CMK (cell line): Measurements from ENCODE around the gene GCC2.
"Not testable (repeated sequence)": the region's sequence is repeated elsewhere in the genome, so short reads cannot be mapped to it uniquely, and the experiment has no call there.

Experiments used
- DNase-seq: peaks from one replicate; pipeline ENCODE4 v3.0.0-alpha.2; 2010; ENCODE audit warnings: low read depth

Gene GCC2

GRCh38 chr2:108525258-108525657 is 76.3 kb downstream of the GCC2 start:
- not testable (repeated sequence) for DNase-seq

- no peak for DNase-seq
These were observed 82.7 kb downstream of the GCC2 start for GRCh38 chr2:108531674-108532055.

GRCh38 chr2:108533832-108534583 is 85.0 kb downstream of the GCC2 start, which contains the start of gene LIMS1:
Gene LIMS1, plus strand, starts transcription at chr2:108534470. Its CDS starts 93 bp downstream, at chr2:108534563.
- DNase-seq: peak; percentile 54

GRCh38 chr2:108534584-108535356 is 85.8 kb downstream of the GCC2 start:
- DNase-seq: no peak

GRCh38 chr2:108535357-108535631 is 86.3 kb downstream of the GCC2 start:
- DNase-seq: no peak

GRCh38 chr2:108536133-108536780 is 87.3 kb downstream of the GCC2 start:
- no peak for DNase-seq

GRCh38 chr2:108536911-108537310 is 87.9 kb downstream of the GCC2 start:
- DNase-seq: no peak

GRCh38 chr2:108538000-108538625 is 89.1 kb downstream of the GCC2 start:
- no peak for DNase-seq

GRCh38 chr2:108541451-108541850 is 92.4 kb downstream of the GCC2 start:
- no peak for DNase-seq

- no peak for DNase-seq
These were observed 93.1 kb downstream of the GCC2 start for GRCh38 chr2:108542071-108542470.

- DNase-seq: no peak
These were observed 98.6 kb downstream of the GCC2 start for GRCh38 chr2:108547606-108548005.

GRCh38 chr2:108548208-108549003 is 99.4 kb downstream of the GCC2 start:
- DNase-seq: no peak

- no peak for DNase-seq
These were observed 103.6 kb downstream of the GCC2 start for GRCh38 chr2:108552566-108552965.

GRCh38 chr2:108553209-108553919 is 104.4 kb downstream of the GCC2 start:
- no peak for DNase-seq

GRCh38 chr2:108554528-108554927 is 105.5 kb downstream of the GCC2 start:
- DNase-seq: no peak

GRCh38 chr2:108555572-108555971 is 106.6 kb downstream of the GCC2 start:
- DNase-seq: no peak

- DNase-seq: not testable (repeated sequence)
These were observed 107.6 kb downstream of the GCC2 start for GRCh38 chr2:108556581-108556980.
